NCI-H774 (cell line): Measurements from ENCODE around the gene FTO.

Experiments
- DNase-seq: peaks from one replicate; lab custom pipeline; 2025; lab: John Stamatoyannopoulos, UW

Gene FTO

GRCh38 chr16:53755026-53755910 lies 51.3 kb downstream of the FTO start:
- peak; percentile 78 for DNase-seq

GRCh38 chr16:53756275-53756996 lies 52.5 kb downstream of the FTO start:
- no peak for DNase-seq

DNA sequence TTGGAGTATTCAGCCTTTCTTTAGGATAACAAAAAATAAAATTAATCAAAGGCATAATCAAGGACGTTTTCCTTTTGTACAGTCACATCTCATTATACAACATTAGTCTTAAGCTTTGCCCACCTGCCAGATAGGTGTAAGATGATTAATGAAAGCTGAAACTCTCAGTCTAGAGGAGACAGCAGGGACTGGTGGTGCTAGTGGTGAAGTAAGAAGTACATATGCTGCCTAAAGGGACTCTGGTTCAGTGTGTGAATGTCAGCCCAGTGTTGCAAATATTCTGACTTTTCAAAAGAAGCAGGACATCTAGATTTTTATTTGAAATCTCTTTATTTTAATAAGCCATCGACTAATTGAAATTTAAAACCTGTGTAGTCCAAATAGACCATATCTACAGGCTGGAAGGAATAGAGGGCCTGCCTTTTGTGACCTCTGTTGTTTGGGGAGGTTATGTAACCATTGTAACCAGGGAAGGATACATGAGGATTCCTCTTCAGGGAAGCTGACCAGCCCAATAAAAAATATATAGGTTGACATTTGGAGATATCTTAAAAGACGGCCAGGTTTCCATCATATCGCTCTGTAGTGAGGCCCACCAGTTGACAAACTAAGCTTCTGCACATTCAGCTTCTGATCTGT lies 54.1 kb downstream of the FTO start:
- DNase-seq = no peak

GRCh38 chr16:53761962-53762703 lies 58.2 kb downstream of the FTO start:
- DNase-seq = no peak

- no peak for DNase-seq
These were observed 62.5 kb downstream of the FTO start for GRCh38 chr16:53766304-53767016.

GRCh38 chr16:53768167-53768566 lies 64.2 kb downstream of the FTO start:
- no peak for DNase-seq

DNA sequence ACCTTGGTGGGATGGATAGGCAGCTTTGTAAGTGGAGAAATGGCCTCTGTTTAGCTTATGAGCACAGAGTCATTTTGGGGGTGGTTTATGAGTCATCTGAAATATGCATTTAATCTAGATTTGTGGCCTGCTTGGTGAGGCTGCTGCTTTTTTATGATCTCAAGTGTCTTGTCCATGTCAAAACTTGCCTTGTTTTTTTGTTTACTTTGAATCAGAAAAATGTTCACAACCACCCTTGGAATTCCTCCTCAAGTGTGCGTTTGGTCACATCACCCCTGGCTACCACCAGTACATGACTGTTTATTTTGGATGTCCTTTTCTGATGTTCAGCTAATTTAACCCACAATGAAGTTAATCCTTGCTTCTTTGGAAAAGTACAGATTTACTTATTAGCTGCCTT lies 64.6 kb downstream of the FTO start:
- DNase-seq = no peak

GRCh38 chr16:53769185-53769584 lies 65.2 kb downstream of the FTO start:
- no peak for DNase-seq

- DNase-seq = no peak
These were observed 65.8 kb downstream of the FTO start for GRCh38 chr16:53769787-53770186.

- DNase-seq = no peak
These were observed 66.7 kb downstream of the FTO start for GRCh38 chr16:53770641-53771040.

DNA sequence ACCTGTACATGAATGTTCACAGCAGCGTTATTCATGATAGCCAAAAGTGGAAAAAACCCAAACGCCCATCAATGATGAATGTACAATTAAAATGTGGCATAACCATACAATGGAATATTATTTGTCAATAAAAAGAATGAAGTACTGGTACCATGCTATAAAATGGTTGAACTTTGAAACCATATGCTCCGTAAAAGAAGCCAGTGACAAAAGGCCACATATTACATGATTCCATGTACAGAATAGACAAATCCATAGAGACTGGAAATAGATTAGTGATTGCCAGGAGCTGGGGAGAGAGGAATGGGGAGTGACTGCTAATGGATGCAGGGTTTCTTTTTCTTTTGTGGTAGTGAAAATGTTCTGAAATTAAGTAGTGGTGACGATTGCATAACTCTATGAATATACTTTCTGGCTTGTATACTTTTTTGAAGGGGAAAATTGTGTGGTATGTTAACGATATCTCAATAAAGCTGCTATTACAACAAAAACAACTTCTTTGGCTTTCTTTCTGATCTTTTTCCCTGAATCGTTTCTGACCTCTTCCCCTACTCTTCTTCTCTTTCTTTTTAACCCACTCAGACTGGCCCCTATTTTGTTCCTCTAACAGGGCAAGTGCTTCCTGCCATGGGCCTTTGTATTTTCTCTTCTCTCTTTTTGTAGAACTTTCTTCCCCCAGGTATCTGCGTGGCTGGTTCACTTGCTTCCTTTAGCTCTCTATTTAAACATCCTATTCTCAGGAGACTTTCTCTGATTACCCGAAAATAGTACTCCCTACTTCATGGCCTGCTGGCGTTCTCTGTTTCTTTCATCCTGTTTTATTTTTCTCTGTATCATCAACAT lies 67.9 kb downstream of the FTO start:
- DNase-seq = no peak

DNA sequence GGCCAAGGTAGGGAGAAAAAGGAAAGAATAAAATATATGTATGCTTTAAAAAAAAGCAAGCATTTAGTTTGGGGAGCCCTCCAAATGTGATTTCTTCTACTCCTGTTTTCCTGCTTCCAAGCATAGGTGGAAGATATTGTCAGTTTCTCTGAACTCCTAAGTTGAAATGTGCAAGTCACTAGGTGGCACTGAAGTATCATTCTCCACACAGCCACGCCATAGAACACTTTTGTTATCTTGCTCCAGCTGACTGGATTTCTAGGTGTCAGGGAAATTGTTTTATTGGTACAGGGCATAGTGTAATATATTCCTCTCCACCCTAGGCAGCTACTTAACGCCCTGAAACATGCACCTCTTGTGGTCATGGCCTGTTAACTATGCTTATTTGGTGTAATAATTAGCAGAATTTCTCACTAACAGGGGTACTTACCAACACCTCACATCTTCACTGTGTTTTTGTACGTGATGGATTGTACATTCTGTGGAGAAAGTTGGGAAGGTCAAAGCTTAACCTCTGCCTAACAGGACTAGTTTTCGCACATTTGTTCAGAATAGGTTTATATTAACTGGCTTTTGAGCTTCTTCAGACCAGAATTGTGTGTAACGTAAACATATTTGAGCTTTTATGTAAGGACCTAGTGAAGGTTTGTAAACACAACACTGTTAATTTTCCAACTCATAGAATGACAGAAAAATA lies 69.3 kb downstream of the FTO start:
- peak; percentile 75 for DNase-seq

- no peak for DNase-seq
These were observed 69.9 kb downstream of the FTO start for GRCh38 chr16:53773881-53774280.

DNA sequence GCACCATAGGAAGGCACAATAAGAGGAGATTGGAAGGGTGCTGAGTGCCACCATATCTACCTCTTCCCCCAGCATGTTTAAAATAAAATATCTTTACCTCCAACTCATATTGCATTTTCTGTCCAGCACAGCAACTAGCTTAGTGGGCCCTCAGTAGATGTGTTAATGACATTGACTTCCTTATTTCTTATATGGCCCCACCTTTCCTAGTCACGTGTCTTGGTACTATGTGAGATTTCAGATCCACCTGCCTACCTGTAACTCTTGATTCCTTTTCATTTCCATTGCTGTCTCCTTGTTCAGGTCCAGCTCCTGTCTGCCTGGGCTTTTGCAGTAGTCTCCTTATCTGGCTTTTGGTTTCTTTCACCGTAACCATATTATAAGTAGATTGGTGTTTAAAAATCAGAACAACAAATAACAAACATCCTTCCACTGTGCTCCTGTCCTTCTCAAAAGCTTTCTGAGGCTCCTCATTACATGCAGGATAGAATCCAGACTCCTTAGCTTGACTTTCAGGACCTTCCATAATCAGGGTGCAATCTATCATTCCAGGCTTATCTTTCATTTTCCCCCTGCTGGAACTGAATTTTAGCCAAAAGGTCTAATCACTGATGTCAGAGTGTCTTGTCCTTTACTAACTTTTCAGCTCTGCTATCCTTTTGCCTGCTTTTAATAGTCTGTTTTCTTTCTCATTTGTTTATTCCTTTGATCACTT lies 71.3 kb downstream of the FTO start:
- DNase-seq = no peak

DNA sequence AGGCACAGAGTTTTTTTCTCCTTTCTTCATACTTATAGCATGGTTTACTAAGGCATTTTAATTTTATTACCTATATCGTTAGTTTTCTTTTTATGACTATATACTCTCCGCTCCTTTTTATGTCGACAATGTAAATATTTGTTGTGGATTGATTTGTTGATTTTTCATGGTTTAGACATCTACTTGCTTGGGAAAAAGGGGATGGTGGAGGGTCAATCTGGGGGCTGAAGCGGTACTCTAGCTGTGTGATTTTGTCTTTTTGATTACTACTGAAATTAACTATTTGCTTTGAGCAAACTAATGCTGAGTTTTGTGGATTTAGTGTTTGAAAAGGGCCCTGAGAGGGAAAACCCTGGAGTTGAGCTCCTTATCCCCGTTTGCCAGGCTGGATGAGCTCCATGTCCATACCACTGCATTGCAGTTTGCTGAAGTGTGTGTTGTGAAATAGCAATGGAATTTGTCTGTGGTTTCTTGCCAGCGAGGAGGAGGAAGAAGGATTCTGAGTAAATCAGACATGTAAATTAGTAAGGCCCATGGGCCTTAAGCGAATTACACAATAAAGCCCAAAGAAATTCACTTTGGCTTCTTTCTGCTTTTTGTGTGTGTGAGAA lies 72.0 kb downstream of the FTO start:
- no peak for DNase-seq

DNA sequence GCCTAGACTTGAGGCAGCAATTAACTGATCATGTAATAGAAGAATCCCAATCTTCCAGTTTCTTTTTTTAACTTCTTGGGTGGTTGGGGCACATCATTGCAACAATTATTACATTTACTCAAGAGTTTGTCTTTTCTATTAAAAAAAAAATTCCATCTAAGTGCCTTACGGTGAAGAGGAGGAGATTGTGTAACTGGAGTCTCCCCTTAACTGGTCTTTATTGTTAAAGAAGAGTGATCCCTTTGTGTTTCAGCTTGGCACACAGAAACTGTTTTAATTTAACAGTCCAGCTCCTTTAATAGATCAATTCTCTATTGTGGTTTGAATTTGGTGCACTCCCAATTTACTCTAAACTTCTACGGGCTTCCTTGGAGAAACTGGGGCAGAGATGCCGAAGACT lies 75.2 kb downstream of the FTO start:
- no peak for DNase-seq

GRCh38 chr16:53780051-53780450 lies 76.1 kb downstream of the FTO start:
- DNase-seq = no peak

- peak; percentile 29 for DNase-seq
These were observed 77.2 kb downstream of the FTO start for GRCh38 chr16:53781023-53781605.
